ENCODE data around the gene ETS2. TPM values are rescaled to one million over a fixed set of nuclear protein-coding genes. Genes with fewer than 3 reads are reported as not detected.

Gene ETS2
- total and polyA plus RNA-seq, 2 of the 8 experiments (the other 6 are each of a cell fraction or from before 2014, with no cell fraction given) = 11.0 to 45.1 TPM

DNA sequence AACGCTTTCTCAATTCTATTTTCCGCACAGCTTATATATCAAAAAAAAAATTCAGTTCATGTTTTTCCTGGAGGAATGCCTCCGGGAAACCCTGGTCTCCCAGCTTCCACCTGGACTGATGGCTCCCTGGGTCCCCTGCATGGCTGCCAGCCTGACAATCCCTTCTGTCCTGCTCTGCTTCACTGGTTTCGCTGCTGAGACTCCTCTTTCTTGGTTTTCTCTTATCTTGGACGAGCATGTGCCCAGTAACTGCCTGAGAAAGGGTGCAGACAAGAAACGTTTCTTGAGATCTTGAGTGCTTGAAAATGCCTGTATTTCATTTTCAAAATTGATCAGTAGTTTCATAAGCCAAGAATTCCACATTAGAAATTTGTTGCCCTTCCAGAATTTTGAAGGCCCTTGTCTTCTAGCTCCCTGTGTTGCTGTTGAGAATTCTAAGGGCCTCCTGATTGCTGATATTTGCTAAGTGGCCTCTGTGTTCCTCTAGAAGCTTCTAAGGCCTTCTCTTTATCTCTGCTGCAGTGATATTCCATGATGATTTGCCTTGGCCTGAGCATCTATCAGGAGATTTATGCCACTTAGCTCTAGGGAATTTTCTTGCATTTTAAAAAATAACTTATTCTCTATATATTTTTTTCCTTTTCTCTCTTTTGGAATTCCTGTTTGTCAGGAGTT is 44.7 kb downstream of the ETS2 start:
- H4K91ac ChIP-seq (replicated peaks; ENCODE audit: insufficient read length, low read length) = no peak overlapping the region
- ChIA-PET CTCF (ENCODE audit: partially characterized antibody) (interaction anchor here (0.6 to 1.2 kb wide), 4 partner anchors 7 to 288 kb away, joined by 3 read pairs; no protein-coding TSS in a partner anchor), POLR2A (ENCODE audit: partially characterized antibody) (no interaction called here)

More for the DNA sequence above, 44.7 kb downstream of the ETS2 start:
- Histone ChIP-seq H3K18ac (ENCODE audit: extremely low read depth, low read length) (no peak overlapping the region), H3K4me3 (ENCODE audit: extremely low read depth in 1 of 4, insufficient read depth in 2 of 4, low read depth in 3 of 4, low read length in 4 of 4) (no peak overlapping the region), H2BK12ac (ENCODE audit: low read depth, low read length) (no peak overlapping the region), H3K23ac (ENCODE audit: insufficient read length) (no peak overlapping the region), H3K4me1 (replicated peaks in 1 of 4; ENCODE audit: control insufficient read depth in 3 of 4, insufficient read depth in 4 of 4, low read length in 3 of 4) (peaks cover 0 to 7% (median 2%) of the 10 kb centered on the region in 4 experiments; a peak in 3 of 7 replicates), H3K9me3 (ENCODE audit: insufficient read depth in 2 of 2, low read depth in 1 of 2, low read length in 1 of 2) (no peaks in the 10 kb centered on the region), H3K23me2 (ENCODE audit: low read depth, low read length) (no peaks in the 10 kb centered on the region), H3K27me3 (replicated peaks in 1 of 4; ENCODE audit: control insufficient read depth in 3 of 4, extremely low read depth in 1 of 4, insufficient read depth in 3 of 4, low read length in 3 of 4) (no peaks in the 10 kb centered on the region), H3K79me2 (ENCODE audit: control insufficient read depth in 1 of 2, insufficient read depth in 2 of 2, low read length in 2 of 2) (no peaks in the 10 kb centered on the region), H3K4me2 (ENCODE audit: insufficient read depth in 1 of 2, low read depth in 2 of 2, low read length in 2 of 2) (no peak overlapping the region), H4K20me1 (replicated peaks in 1 of 2; ENCODE audit: control insufficient read depth in 1 of 2, insufficient read depth in 2 of 2, low read length in 2 of 2) (no peaks in the 10 kb centered on the region), H3K27ac (ENCODE audit: low read depth, low read length) (no peak overlapping the region), H3K9ac (replicated peaks in 1 of 4; ENCODE audit: extremely low read depth in 1 of 4, low read depth in 3 of 4, low read length in 3 of 4) (no peak overlapping the region), H2BK120ac (replicated peaks; ENCODE audit: low read depth, low read length) (no peak overlapping the region), H2AFZ (ENCODE audit: low read length) (no peak overlapping the region), H2BK5ac (ENCODE audit: low read depth, low read length) (no peak overlapping the region), H3K4ac (replicated peaks; ENCODE audit: insufficient read length, low read depth, low read length) (no peak overlapping the region), H2BK20ac (ENCODE audit: low read length) (no peak overlapping the region), H3K79me1 (ENCODE audit: low read depth, low read length) (no peaks in the 10 kb centered on the region), H3K14ac (ENCODE audit: insufficient read length) (no peak overlapping the region), H3K36me3 (ENCODE audit: control insufficient read depth in 2 of 4, insufficient read depth in 4 of 4, low read length in 3 of 4) (no peaks in the 10 kb centered on the region), H4K5ac (ENCODE audit: insufficient read length, low read depth, low read length) (no peak overlapping the region), H2BK15ac (ENCODE audit: low read length) (no peak overlapping the region), H4K8ac (ENCODE audit: extremely low read depth, insufficient read depth, low read length) (no peak overlapping the region), H2AK5ac (ENCODE audit: low read depth, low read length) (no peak overlapping the region), H3K56ac (replicated peaks; ENCODE audit: insufficient read length, low read depth, low read length) (no peak overlapping the region)
- WGBS, 2 experiments (ENCODE audit: extremely low coverage in 1 of 2, insufficient coverage in 1 of 2, insufficient read length in 1 of 2, insufficient replicate concordance in 2 of 2, low coverage in 1 of 2, low lambda C conversion rate in 2 of 2, missing lambda C conversion rate in 1 of 2) = 77 to 100% methylated on average over 2 to 6 of the region's 6 CpGs
- FAIRE-seq (no peak), DNase-seq (ENCODE audit: low read depth in 1 of 2, low spot score in 2 of 2) (no peak)
- no peak for TF ChIP-seq EGR1 (IDR thresholded peaks at IDR 0.05; ENCODE audit: borderline replicate concordance, low read depth, low read length)
- no peak for TF ChIP-seq KDM4A (IDR thresholded peaks at IDR 0.05; ENCODE audit: low read depth, low read length, severe bottlenecking)
- TF ChIP-seq SP2 (IDR thresholded peaks at IDR 0.05; ENCODE audit: low read length) = no peak
- no peak for TF ChIP-seq SIRT6 (IDR thresholded peaks at IDR 0.05; ENCODE audit: low read length)
- no peak for TF ChIP-seq RXRA (IDR thresholded peaks at IDR 0.05; ENCODE audit: insufficient read depth, low read depth, low read length)
- TF ChIP-seq RFX5 (IDR thresholded peaks at IDR 0.05; ENCODE audit: borderline replicate concordance, low read depth, low read length) = no peak
- no peak for TF ChIP-seq FOSL1 (IDR thresholded peaks at IDR 0.05; ENCODE audit: insufficient read depth, low read depth, low read length)
- no peak for TF ChIP-seq CEBPB (IDR thresholded peaks at IDR 0.05; ENCODE audit: low read depth, low read length)
- TF ChIP-seq POU5F1 (IDR thresholded peaks at IDR 0.05; ENCODE audit: low read depth, low read length) = no peak
